NOMO-1 treated with dmso at 0.1 percent for 144 hours (cell line): Measurements from ENCODE around the gene ZNF432.

Experiments used
- DNase-seq: peaks from one replicate; lab custom pipeline; 2025; ENCODE audit not compliant: unreplicated experiment; lab: John Stamatoyannopoulos, UW

Gene ZNF432

GRCh38 chr19:52010674-52011073 is 38.0 kb downstream of the ZNF432 start:
- no peak for DNase-seq

GRCh38 chr19:52007806-52008557 is 40.7 kb downstream of the ZNF432 start, which contains the start of gene ZNF615:
TSS of gene ZNF615 (minus strand) at chr19:52008211. CDS start at chr19:52003711, 4,500 bp downstream.
- DNase-seq = peak; percentile 71

- DNase-seq = no peak
Observed at GRCh38 chr19:52007451-52007805, 41.2 kb downstream of the ZNF432 start.

- DNase-seq = no peak
Observed at GRCh38 chr19:51994048-51994644, 54.5 kb downstream of the ZNF432 start.

- DNase-seq = no peak
Observed at GRCh38 chr19:51993422-51993821, 55.2 kb downstream of the ZNF432 start.

GRCh38 chr19:51986309-51987291 is 62.0 kb downstream of the ZNF432 start, which contains the start of gene ZNF350:
TSS of gene ZNF350 (minus strand) at chr19:51986840. CDS start at chr19:51974360, 12,480 bp downstream.
- DNase-seq = peak; percentile 94

- no peak for DNase-seq
Observed at GRCh38 chr19:51983361-51983760, 65.3 kb downstream of the ZNF432 start.
